Liver (tissue), 9 donors: ENCODE data around the gene PLIN3. TPM values are rescaled to one million over a fixed set of nuclear protein-coding genes. Genes with fewer than 3 reads are reported as not detected.

ENCODE experiments used
- DNase-seq: peaks from one replicate; pipeline ENCODE4 v3.0.0-alpha.2; 2017; ENCODE audit warnings: low spot score
- H3K27ac ChIP-seq, 2 donors: one replicate each; pipeline ENCODE4 v1.7.0; 2013; ENCODE audit warnings: inconsistent platforms in 2 of 2, low read length in 2 of 2, control low read depth in 1 of 2, low read depth in 1 of 2, mild to moderate bottlenecking in 1 of 2
- H3K27me3 ChIP-seq, 4 donors: one replicate each; pipeline versions ENCODE4 v1.6.1 to v1.7.0; 2013; ENCODE audit warnings: low read length in 3 of 4, inconsistent platforms in 1 of 4, mild to moderate bottlenecking in 1 of 4, moderate library complexity in 1 of 4; ENCODE audit not compliant: control insufficient read depth in 4 of 4, insufficient read depth in 4 of 4
- H3K36me3 ChIP-seq, 4 donors: one replicate each; pipeline versions ENCODE4 v1.6.1 to v1.7.0; 2013; ENCODE audit warnings: low read length in 3 of 4, mild to moderate bottlenecking in 3 of 4, low read depth in 1 of 4, moderate library complexity in 1 of 4; ENCODE audit not compliant: control insufficient read depth in 4 of 4, insufficient read depth in 3 of 4
- H3K4me1 ChIP-seq, 4 donors: one replicate each; pipeline versions ENCODE4 v1.6.1 to v1.7.0; 2013; ENCODE audit warnings: low read length in 3 of 4, mild to moderate bottlenecking in 3 of 4, moderate library complexity in 1 of 4; ENCODE audit not compliant: control insufficient read depth in 4 of 4, insufficient read depth in 4 of 4
- H3K4me3 ChIP-seq, 3 donors: one replicate each; pipeline versions ENCODE4 v1.6.1 to v1.7.0; 2013; ENCODE audit warnings: low read length in 3 of 3, control low read depth in 1 of 3, low read depth in 1 of 3, mild to moderate bottlenecking in 1 of 3
- H3K9ac ChIP-seq, 2 donors: one replicate each; pipeline ENCODE4 v1.7.0; 2013; ENCODE audit warnings: low read length in 2 of 2, mild to moderate bottlenecking in 2 of 2, moderate library complexity in 2 of 2, control low read depth in 1 of 2, low read depth in 1 of 2
- H3K9me3 ChIP-seq, 4 donors: one replicate each; pipeline versions ENCODE4 v1.6.1 to v1.7.0; 2013; ENCODE audit warnings: low read length in 3 of 4; ENCODE audit not compliant: control insufficient read depth in 4 of 4
- ATF3 ChIP-seq: IDR thresholded peaks from 2 replicates; pipeline ENCODE4 v1.6.1; 2016; ENCODE audit warnings: antibody characterized with exemption
- CTCF ChIP-seq: fragments of 150-350 bp; IDR thresholded peaks from 2 replicates; pipeline ENCODE4 v1.5.1; 2017; ENCODE audit warnings: improper control_type of control experiment, low read depth, low read length; ENCODE audit not compliant: missing input control
- EGR1 ChIP-seq, 2 donors: IDR thresholded peaks; 2 replicates each; pipeline ENCODE4 v1.6.1; 2016 to 2018; ENCODE audit warnings: antibody characterized with exemption in 2 of 2, low read depth in 2 of 2
- FOXA1 ChIP-seq: IDR thresholded peaks from 2 replicates; pipeline ENCODE4 v1.6.1; 2016; ENCODE audit warnings: antibody characterized with exemption
- FOXA2 ChIP-seq: IDR thresholded peaks from 2 replicates; pipeline ENCODE4 v1.6.1; 2016; ENCODE audit warnings: antibody characterized with exemption
- HNF4A ChIP-seq, 2 donors: conservative IDR thresholded peaks; 2 replicates each; pipeline ENCODE4 v1.6.1; 2016; ENCODE audit warnings: antibody characterized with exemption in 2 of 2, mild to moderate bottlenecking in 2 of 2
- HNF4G ChIP-seq: IDR thresholded peaks from 2 replicates; pipeline ENCODE4 v1.6.1; 2016; ENCODE audit warnings: antibody characterized with exemption
- JUND ChIP-seq, 2 donors: IDR thresholded peaks; 2 replicates each; pipeline ENCODE4 v1.6.1; 2016; ENCODE audit warnings: antibody characterized with exemption in 2 of 2
- MAX ChIP-seq: IDR thresholded peaks from 2 replicates; pipeline ENCODE4 v1.6.1; 2016; ENCODE audit warnings: antibody characterized with exemption
- NR2F2 ChIP-seq: IDR thresholded peaks from 2 replicates; pipeline ENCODE4 v1.6.1; 2016; ENCODE audit warnings: antibody characterized with exemption
- RAD21 ChIP-seq, 2 donors: IDR thresholded peaks; 2 replicates each; pipeline ENCODE4 v1.6.1; 2016; ENCODE audit warnings: antibody characterized with exemption in 2 of 2, mild to moderate bottlenecking in 2 of 2
- REST ChIP-seq: IDR thresholded peaks from 2 replicates; pipeline ENCODE4 v1.6.1; 2016; ENCODE audit warnings: antibody characterized with exemption, mild to moderate bottlenecking
- RXRA ChIP-seq, 2 donors: IDR thresholded peaks; 2 replicates each; pipeline ENCODE4 v1.6.1; 2017 to 2018; ENCODE audit warnings: antibody characterized with exemption in 2 of 2, mild to moderate bottlenecking in 1 of 2
- SP1 ChIP-seq: IDR thresholded peaks from 2 replicates; pipeline ENCODE4 v1.6.1; 2018; ENCODE audit warnings: antibody characterized with exemption, mild to moderate bottlenecking
- TAF1 ChIP-seq: conservative IDR thresholded peaks from 2 replicates; pipeline ENCODE4 v1.6.1; 2016; ENCODE audit warnings: antibody characterized with exemption, mild to moderate bottlenecking
- YY1 ChIP-seq: IDR thresholded peaks from 2 replicates; pipeline ENCODE4 v1.6.1; 2016; ENCODE audit warnings: antibody characterized with exemption, mild to moderate bottlenecking
- ZBTB33 ChIP-seq: IDR thresholded peaks from 2 replicates; pipeline ENCODE4 v1.6.1; 2016; ENCODE audit warnings: antibody characterized with exemption
- WGBS: extraction: QIAGEN DNeasy Blood & Tissue Kit; methylation state at CpG from one replicate; pipeline ENCODE4 v1.1.7; 2013; 5-methylcytosine and 5-hydroxymethylcytosine counted together
- polyA plus RNA-seq, 2 donors: library from polyadenylated mRNA; stranded (reverse) in 1 of 2; unstranded in 1 of 2; fragments of 200-250 nt in 1 of 2; fragments of >200 nt in 1 of 2; fragmentation: Nextera tagmentation in 1 of 2; extraction: Ambion mirVana in 1 of 2; gene quantifications; one replicate each; pipeline versions ENCODE4 v1.2.1 to v1.2.3, GENCODE V29; 2013 to 2015
- total RNA-seq, 2 donors: library from RNA; depleted of rRNA; stranded (reverse); fragments of >200 nt; gene quantifications; one replicate each; pipeline ENCODE4 v1.2.3, GENCODE V29; 2014
- donor health status: healthy.
- donor health status: healthy.
- donor health status: healthy.
- donor health status: healthy.
- donor health status: healthy.

Gene PLIN3
- total and polyA plus RNA-seq, 4 donors: 16.9 to 30.2 (median 20.7) TPM

- H3K9me3 ChIP-seq: no peaks in the 10 kb centered on the region
- 77% methylated on average over 30 of the region's 30 CpGs for WGBS
- H3K27me3 ChIP-seq: no peaks in the 10 kb centered on the region
- no peak overlapping the region for H3K4me3 ChIP-seq
- no peak for DNase-seq
- no peaks in the 10 kb centered on the region for H3K36me3 ChIP-seq
- H3K27ac ChIP-seq: no peak overlapping the region
- TF ChIP-seq RAD21 (IDR thresholded peaks at IDR 0.05): no peak
- no peak for TF ChIP-seq ZBTB33
- TF ChIP-seq EGR1 (IDR thresholded peaks at IDR 0.05; ENCODE audit: low read depth in 2 of 2): no peak
- no peak for TF ChIP-seq FOXA1
- TF ChIP-seq SP1: no peak
- no peak for TF ChIP-seq HNF4G
- TF ChIP-seq CTCF: no peak
- TF ChIP-seq YY1: no peak
- TF ChIP-seq TAF1: no peak
- no peak for TF ChIP-seq REST
- TF ChIP-seq JUND (IDR thresholded peaks at IDR 0.05): no peak
- no peak for TF ChIP-seq NR2F2
- TF ChIP-seq FOXA2: no peak
- TF ChIP-seq HNF4A (conservative IDR thresholded peaks at IDR 0.05): no peak
- no peak for TF ChIP-seq ATF3
- TF ChIP-seq MAX: no peak
- TF ChIP-seq RXRA (IDR thresholded peaks at IDR 0.05): no peak
- H3K9ac ChIP-seq: no peak overlapping the region
- no peaks in the 10 kb centered on the region for H3K4me1 ChIP-seq
Observed at GRCh38 chr19:4877753-4878490, 10.5 kb upstream of the PLIN3 start.
